ENCODE measurements around the gene FAM53B.
A peak's percentile ranks its signal among the peaks of the same experiment; 100 is the strongest.

FAM53B gene

GRCh38 chr10:124736491-124737136, 7.6 kb downstream of the FAM53B start:
- Histone ChIP-seq H3K4me3 (ENCODE audit: insufficient read depth, low read depth, low read length, poor library complexity, severe bottlenecking) (no peak overlapping the region), H3K27ac (ENCODE audit: insufficient read depth, low read length, poor library complexity, severe bottlenecking) (peak overlapping the region; percentile 43), H3K9me3 (ENCODE audit: control insufficient read depth, low read length) (no peaks in the 10 kb centered on the region), H3K27me3 (replicated peaks; ENCODE audit: control insufficient read depth, insufficient read depth, low read length, poor library complexity, severe bottlenecking) (no peaks in the 10 kb centered on the region), H3K36me3 (ENCODE audit: control insufficient read depth, insufficient read depth, low read length) (no peaks in the 10 kb centered on the region), H3K4me1 (ENCODE audit: control insufficient read depth, insufficient read depth, low read length, poor library complexity, severe bottlenecking) (peaks cover 100% of the 10 kb centered on the region)
- DNase-seq: no peak

- Histone ChIP-seq H3K4me1 (ENCODE audit: control insufficient read depth, insufficient read depth, low read length, poor library complexity, severe bottlenecking) (peaks cover 99% of the 10 kb centered on the region), H3K27ac (ENCODE audit: insufficient read depth, low read length, poor library complexity, severe bottlenecking) (peak overlapping the region; percentile 80)
- DNase-seq: no peak
Observed at GRCh38 chr10:124735491-124736286, 8.5 kb downstream of the FAM53B start.

GRCh38 chr10:124734311-124735166, 9.6 kb downstream of the FAM53B start:
- DNase-seq: peak in 1 of 3 donors; percentile 41
- peaks cover 99% of the 10 kb centered on the region for H3K4me1 ChIP-seq (ENCODE audit: control insufficient read depth, insufficient read depth, low read length, poor library complexity, severe bottlenecking)
- H3K9me3 ChIP-seq (ENCODE audit: control insufficient read depth, low read length): no peaks in the 10 kb centered on the region
- no peaks in the 10 kb centered on the region for H3K27me3 ChIP-seq (replicated peaks; ENCODE audit: control insufficient read depth, insufficient read depth, low read length, poor library complexity, severe bottlenecking)
- H3K36me3 ChIP-seq (ENCODE audit: control insufficient read depth, insufficient read depth, low read length): no peaks in the 10 kb centered on the region
- peak overlapping the region; percentile 80 for H3K27ac ChIP-seq (ENCODE audit: insufficient read depth, low read length, poor library complexity, severe bottlenecking)
- H3K4me3 ChIP-seq (ENCODE audit: insufficient read depth, low read depth, low read length, poor library complexity, severe bottlenecking): no peak overlapping the region

More at GRCh38 chr10:124735491-124736286, 8.5 kb downstream of the FAM53B start:
- Histone ChIP-seq H3K4me3 (ENCODE audit: insufficient read depth, low read depth, low read length, poor library complexity, severe bottlenecking) (no peak overlapping the region), H3K9me3 (ENCODE audit: control insufficient read depth, low read length) (no peaks in the 10 kb centered on the region), H3K36me3 (ENCODE audit: control insufficient read depth, insufficient read depth, low read length) (no peaks in the 10 kb centered on the region), H3K27me3 (replicated peaks; ENCODE audit: control insufficient read depth, insufficient read depth, low read length, poor library complexity, severe bottlenecking) (no peaks in the 10 kb centered on the region)

GRCh38 chr10:124733571-124734245, 10.5 kb downstream of the FAM53B start:
- no peaks in the 10 kb centered on the region for H3K36me3 ChIP-seq (ENCODE audit: control insufficient read depth, insufficient read depth, low read length)
- H3K4me3 ChIP-seq (ENCODE audit: insufficient read depth, low read depth, low read length, poor library complexity, severe bottlenecking): peak overlapping the region; percentile 27
- H3K27ac ChIP-seq (ENCODE audit: insufficient read depth, low read length, poor library complexity, severe bottlenecking): peak overlapping the region; percentile 80
- peaks cover 99% of the 10 kb centered on the region for H3K4me1 ChIP-seq (ENCODE audit: control insufficient read depth, insufficient read depth, low read length, poor library complexity, severe bottlenecking)
- no peaks in the 10 kb centered on the region for H3K9me3 ChIP-seq (ENCODE audit: control insufficient read depth, low read length)
- no peaks in the 10 kb centered on the region for H3K27me3 ChIP-seq (replicated peaks; ENCODE audit: control insufficient read depth, insufficient read depth, low read length, poor library complexity, severe bottlenecking)
- no peak for DNase-seq

GRCh38 chr10:124732931-124733570, 11.1 kb downstream of the FAM53B start:
- peaks cover 99% of the 10 kb centered on the region for H3K4me1 ChIP-seq (ENCODE audit: control insufficient read depth, insufficient read depth, low read length, poor library complexity, severe bottlenecking)

GRCh38 chr10:124731551-124731950, 12.6 kb downstream of the FAM53B start:
- peak overlapping the region; percentile 80 for H3K27ac ChIP-seq (ENCODE audit: insufficient read depth, low read length, poor library complexity, severe bottlenecking)
- H3K27me3 ChIP-seq (replicated peaks; ENCODE audit: control insufficient read depth, insufficient read depth, low read length, poor library complexity, severe bottlenecking): no peaks in the 10 kb centered on the region
- H3K9me3 ChIP-seq (ENCODE audit: control insufficient read depth, low read length): no peaks in the 10 kb centered on the region
- DNase-seq: no peak
- no peak overlapping the region for H3K4me3 ChIP-seq (ENCODE audit: insufficient read depth, low read depth, low read length, poor library complexity, severe bottlenecking)
- no peaks in the 10 kb centered on the region for H3K36me3 ChIP-seq (ENCODE audit: control insufficient read depth, insufficient read depth, low read length)
- peaks cover 99% of the 10 kb centered on the region for H3K4me1 ChIP-seq (ENCODE audit: control insufficient read depth, insufficient read depth, low read length, poor library complexity, severe bottlenecking)

More at GRCh38 chr10:124732931-124733570, 11.1 kb downstream of the FAM53B start:
- Histone ChIP-seq H3K36me3 (ENCODE audit: control insufficient read depth, insufficient read depth, low read length) (no peaks in the 10 kb centered on the region), H3K27me3 (replicated peaks; ENCODE audit: control insufficient read depth, insufficient read depth, low read length, poor library complexity, severe bottlenecking) (no peaks in the 10 kb centered on the region), H3K4me3 (ENCODE audit: insufficient read depth, low read depth, low read length, poor library complexity, severe bottlenecking) (peak overlapping the region; percentile 27), H3K27ac (ENCODE audit: insufficient read depth, low read length, poor library complexity, severe bottlenecking) (peak overlapping the region; percentile 80), H3K9me3 (ENCODE audit: control insufficient read depth, low read length) (no peaks in the 10 kb centered on the region)
- peak; percentile 41 to 58 (median 56) for DNase-seq

- Histone ChIP-seq H3K27ac (ENCODE audit: insufficient read depth, low read length, poor library complexity, severe bottlenecking) (no peak overlapping the region), H3K4me3 (ENCODE audit: insufficient read depth, low read depth, low read length, poor library complexity, severe bottlenecking) (no peak overlapping the region), H3K4me1 (ENCODE audit: control insufficient read depth, insufficient read depth, low read length, poor library complexity, severe bottlenecking) (peaks cover 99% of the 10 kb centered on the region), H3K36me3 (ENCODE audit: control insufficient read depth, insufficient read depth, low read length) (no peaks in the 10 kb centered on the region), H3K9me3 (ENCODE audit: control insufficient read depth, low read length) (no peaks in the 10 kb centered on the region), H3K27me3 (replicated peaks; ENCODE audit: control insufficient read depth, insufficient read depth, low read length, poor library complexity, severe bottlenecking) (no peaks in the 10 kb centered on the region)
- no peak for DNase-seq
Observed at GRCh38 chr10:124730790-124731189, 13.4 kb downstream of the FAM53B start.

GRCh38 chr10:124728830-124729661, 15.1 kb downstream of the FAM53B start:
- Histone ChIP-seq H3K27ac (ENCODE audit: insufficient read depth, low read length, poor library complexity, severe bottlenecking) (peak overlapping the region; percentile 62), H3K36me3 (ENCODE audit: control insufficient read depth, insufficient read depth, low read length) (no peaks in the 10 kb centered on the region), H3K9me3 (ENCODE audit: control insufficient read depth, low read length) (no peaks in the 10 kb centered on the region), H3K4me3 (ENCODE audit: insufficient read depth, low read depth, low read length, poor library complexity, severe bottlenecking) (peak overlapping the region; percentile 3), H3K4me1 (ENCODE audit: control insufficient read depth, insufficient read depth, low read length, poor library complexity, severe bottlenecking) (peaks cover 99% of the 10 kb centered on the region), H3K27me3 (replicated peaks; ENCODE audit: control insufficient read depth, insufficient read depth, low read length, poor library complexity, severe bottlenecking) (no peaks in the 10 kb centered on the region)
- DNase-seq: no peak
